AG10803 (cell line): Measurements from ENCODE around the gene STIL.
"Not testable (repeated sequence)": the region's sequence is repeated elsewhere in the genome, so short reads cannot be mapped to it uniquely, and the experiment has no call there.

Source experiments
- DNase-seq: peaks from one replicate; pipeline ENCODE4 v3.0.0; 2010; ENCODE audit warnings: low read depth
- H3K4me3 ChIP-seq: 2 replicates; pipeline ENCODE4 v1.5.1; 2011; ENCODE audit warnings: mild to moderate bottlenecking, low read length, control low read depth
- CTCF ChIP-seq: conservative IDR thresholded peaks from 2 replicates; pipeline ENCODE4 v1.5.1; 2011; ENCODE audit warnings: mild to moderate bottlenecking, low read length, control low read depth, inconsistent platforms

STIL gene

DNA sequence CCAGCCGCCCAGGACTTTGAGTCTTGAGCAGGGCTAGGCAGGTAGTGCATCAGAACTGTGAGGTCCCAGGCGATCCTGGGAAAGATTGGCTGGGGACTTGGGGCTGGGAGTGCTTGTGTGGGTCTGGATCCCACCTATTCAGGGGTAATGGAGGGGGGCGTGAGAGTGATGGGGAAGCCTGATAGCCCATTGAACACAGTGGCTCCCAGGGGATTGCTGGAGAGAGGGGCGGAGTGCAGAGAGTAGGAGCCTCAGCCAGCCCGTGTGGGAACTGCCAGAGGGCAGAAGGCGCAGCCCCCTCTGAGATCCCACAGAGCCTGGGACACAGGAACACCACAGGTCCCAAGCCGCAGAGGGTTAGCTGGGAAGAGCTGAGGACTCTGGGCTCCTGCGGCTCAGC lies 104.9 kb downstream of the STIL start:
- DNase-seq = no peak
- TF ChIP-seq CTCF = no peak
- no peak overlapping the region for H3K4me3 ChIP-seq

GRCh38 chr1:47208374-47208850 lies 105.5 kb downstream of the STIL start:
- TF ChIP-seq CTCF = no peak
- H3K4me3 ChIP-seq = no peak overlapping the region
- DNase-seq = no peak

DNA sequence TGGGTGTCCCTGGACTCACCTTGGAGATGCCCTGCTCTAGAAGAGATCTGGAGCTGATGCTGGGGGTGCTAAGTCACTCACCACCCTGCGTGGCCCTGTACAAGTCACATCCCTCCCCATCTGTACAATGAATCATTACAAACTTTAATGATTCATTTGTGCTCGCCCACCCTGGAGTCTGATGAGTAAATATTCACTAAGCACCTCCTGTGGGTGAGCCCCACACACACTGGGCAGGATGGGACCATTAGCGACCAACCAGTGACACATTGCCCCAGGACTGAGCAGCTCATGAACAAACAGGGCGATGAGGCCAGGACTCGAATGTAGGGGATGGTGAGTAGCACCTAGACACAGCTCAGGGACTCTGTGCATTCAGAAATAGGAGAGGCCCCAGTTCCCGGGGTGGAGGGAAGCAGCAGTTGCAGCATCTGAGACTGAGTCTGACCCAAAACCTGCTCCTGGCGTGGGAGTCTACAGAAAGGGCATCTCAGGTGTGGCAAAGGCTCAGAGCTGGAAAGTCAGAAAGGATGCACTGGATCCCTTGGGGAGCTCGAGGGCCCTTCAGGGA lies 106.1 kb downstream of the STIL start:
- no peak for DNase-seq
- no peak for TF ChIP-seq CTCF
- H3K4me3 ChIP-seq = no peak overlapping the region

DNA sequence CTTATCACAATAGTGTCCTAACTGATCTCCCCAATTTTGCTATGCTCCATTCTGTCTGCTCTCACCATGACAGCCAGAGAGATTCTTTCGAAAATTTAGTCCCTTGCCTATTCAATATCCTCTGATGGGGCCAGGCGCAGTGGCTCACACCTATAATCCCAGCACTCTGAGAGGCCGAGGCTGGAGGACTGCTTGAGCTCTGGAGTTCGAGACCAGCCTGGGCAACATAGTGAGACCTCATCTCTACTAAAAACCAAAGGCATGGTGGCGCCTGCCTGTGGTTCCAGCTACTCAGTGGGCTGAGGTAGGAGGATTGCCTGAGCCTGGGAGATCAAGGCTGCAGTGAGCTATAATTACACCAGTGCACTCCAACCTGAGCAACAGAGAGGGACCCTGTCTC lies 108.0 kb downstream of the STIL start:
- no peak overlapping the region for H3K4me3 ChIP-seq
- DNase-seq = no peak
- TF ChIP-seq CTCF = no peak

DNA sequence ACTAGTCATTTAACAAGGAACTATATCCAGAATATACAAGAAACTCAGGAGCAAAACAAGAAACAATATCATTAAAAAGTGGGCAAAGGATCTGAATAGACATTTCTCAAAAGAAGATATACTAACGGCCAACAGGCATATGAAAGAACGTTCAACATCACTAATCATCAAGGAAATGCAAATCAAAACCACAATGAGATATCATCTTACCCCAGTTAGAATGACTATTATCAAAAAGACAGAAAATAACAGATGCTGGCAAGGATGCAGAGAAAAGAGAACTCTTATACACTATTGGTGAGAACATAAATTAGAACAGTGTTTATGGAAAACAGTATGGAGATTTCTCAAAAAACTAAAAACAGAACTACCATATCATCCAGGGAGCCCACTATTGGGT lies 110.4 kb downstream of the STIL start:
- DNase-seq, H3K4me3 ChIP-seq: not testable (repeated sequence)

- no peak overlapping the region for H3K4me3 ChIP-seq
- peak; percentile 58 for DNase-seq
- no peak for TF ChIP-seq CTCF
Measured at GRCh38 chr1:47201179-47201578, 112.8 kb downstream of the STIL start.
